Measurements from ENCODE around the gene SEPTIN11. TPM values are rescaled to one million over a fixed set of nuclear protein-coding genes. Genes with fewer than 3 reads are reported as not detected.

SEPTIN11 gene
- total RNA-seq, 1 donor, result 280 TPM

DNA sequence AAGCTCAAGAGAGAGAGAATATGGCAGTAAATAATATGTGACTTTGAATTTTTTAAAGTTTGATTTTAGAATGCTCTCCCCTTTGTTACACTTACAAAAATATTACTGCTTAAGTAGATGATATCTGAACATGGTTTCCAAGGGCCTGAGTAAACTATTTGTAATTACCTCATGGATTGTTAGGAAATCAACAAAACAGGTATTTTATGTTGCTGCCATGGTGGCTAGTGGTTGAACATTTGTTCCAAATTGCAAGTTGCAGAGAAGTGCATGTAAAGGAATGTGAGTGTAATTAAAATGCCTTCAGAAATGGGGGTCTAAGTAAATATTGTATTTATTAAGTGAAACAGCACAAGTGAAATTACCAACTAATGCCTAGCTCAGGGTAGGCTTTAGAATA, 27.6 kb downstream of the SEPTIN11 start:
- TF ChIP-seq CTCF (IDR thresholded peaks at IDR 0.05; ENCODE audit: insufficient read depth, low read length), result no peak
- no peak overlapping the region for H3K4me3 ChIP-seq (ENCODE audit: low read depth, low read length)
- DNase-seq (ENCODE audit: low read depth), result no peak

DNA sequence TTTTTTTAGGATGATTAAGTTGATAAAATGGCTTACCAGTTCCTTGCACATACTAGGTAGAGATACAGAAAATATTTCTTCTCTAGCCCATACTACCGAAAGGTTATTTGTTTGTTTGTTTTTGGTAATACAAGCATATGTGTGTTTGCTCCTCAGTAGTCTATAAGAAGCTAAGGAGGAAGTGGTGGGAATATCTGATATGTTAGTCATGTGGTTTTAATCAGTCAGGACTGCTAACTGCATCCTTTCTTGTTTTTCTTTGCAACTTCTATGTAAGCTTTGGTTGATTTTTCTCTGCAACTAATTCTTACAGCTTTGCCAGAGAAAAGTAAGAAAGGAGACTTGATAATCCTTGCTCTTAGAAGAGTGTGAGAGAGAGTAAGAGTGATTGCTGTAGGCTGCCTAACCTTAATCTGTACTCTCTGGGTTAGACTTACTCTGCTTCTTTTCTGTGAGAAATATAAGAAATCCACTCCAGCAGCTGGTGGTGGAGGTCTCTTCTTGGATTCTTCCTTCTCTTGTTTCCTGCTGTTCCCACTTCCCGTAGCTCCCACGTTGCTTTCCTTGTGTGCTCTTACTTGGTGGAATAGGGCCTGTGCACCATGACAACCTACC, 28.3 kb downstream of the SEPTIN11 start:
- no peak overlapping the region for H3K4me3 ChIP-seq (ENCODE audit: low read depth, low read length)
- DNase-seq (ENCODE audit: low read depth), result peak; percentile 72
- no peak for TF ChIP-seq CTCF (IDR thresholded peaks at IDR 0.05; ENCODE audit: insufficient read depth, low read length)

- no peak for TF ChIP-seq CTCF (IDR thresholded peaks at IDR 0.05; ENCODE audit: insufficient read depth, low read length)
- DNase-seq (ENCODE audit: low read depth), result no peak
- no peak overlapping the region for H3K4me3 ChIP-seq (ENCODE audit: low read depth, low read length)
These were observed 29.7 kb downstream of the SEPTIN11 start for GRCh38 chr4:76979236-76979635.

GRCh38 chr4:76980261-76980660, 30.7 kb downstream of the SEPTIN11 start:
- no peak for DNase-seq (ENCODE audit: low read depth)
- TF ChIP-seq CTCF (IDR thresholded peaks at IDR 0.05; ENCODE audit: insufficient read depth, low read length), result no peak
- no peak overlapping the region for H3K4me3 ChIP-seq (ENCODE audit: low read depth, low read length)

DNA sequence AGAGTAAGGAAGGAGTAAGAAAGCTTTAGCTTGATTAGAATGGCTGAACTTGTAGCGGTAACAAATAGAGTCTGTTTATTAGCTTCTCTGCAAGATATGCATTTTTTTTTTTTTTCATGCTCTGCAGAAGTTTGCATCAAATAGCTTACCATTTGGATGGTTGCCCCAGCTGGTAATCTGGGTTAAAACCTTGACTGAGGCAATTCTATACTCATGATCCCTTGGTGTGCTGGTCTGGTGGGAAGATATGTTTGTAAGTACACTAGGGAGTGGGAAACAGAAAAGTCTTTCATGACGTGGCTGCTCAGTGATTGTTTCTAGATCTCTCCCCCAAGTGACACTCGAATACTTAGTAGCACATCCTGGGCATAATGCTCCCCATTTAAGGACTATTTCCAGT, 32.1 kb downstream of the SEPTIN11 start:
- no peak overlapping the region for H3K4me3 ChIP-seq (ENCODE audit: low read depth, low read length)
- no peak for TF ChIP-seq CTCF (IDR thresholded peaks at IDR 0.05; ENCODE audit: insufficient read depth, low read length)
- peak; percentile 46 for DNase-seq (ENCODE audit: low read depth)

DNA sequence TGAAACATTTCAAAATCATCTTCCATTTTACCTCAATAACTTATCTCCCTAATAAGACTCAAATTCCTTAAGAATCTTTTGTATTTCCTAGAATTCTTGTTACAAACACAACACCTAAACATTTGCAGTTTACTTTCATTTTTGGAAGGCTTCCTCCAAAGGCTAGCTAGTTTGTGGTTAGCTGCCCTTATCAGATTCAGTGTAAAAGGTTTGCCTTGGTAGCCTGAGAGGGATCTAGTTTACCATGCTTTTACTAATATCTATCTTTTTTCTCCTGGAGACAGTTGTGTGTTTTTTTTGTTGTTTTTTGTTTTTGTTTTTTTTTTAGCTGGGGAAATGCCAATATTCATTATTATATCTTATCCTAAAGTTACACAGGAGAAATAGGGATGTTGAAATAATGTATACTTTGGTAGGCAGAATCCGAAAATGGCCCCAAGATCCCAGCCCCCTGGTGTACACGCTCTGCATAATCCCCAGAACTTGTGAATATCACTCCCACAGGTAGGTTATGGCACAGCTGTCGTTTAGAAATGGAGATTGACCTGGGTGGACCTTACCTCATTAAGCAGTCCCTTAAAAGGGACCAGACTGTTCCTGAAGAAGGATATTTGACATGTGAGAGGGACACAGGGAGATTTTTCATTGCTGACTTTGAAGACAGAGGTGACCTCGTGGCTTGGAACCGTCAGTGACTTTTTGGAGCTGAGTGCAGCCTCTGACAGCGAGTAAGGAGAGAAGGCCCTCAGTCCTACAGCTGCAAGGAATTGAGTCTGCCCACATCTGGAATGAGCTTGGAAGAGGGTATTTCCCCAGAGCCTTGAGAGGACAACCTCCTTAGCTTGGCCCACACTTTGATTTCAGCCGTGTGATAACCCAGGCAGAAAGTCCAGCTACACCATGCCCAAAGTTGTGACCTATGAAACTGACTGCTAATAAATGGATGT, 33.4 kb downstream of the SEPTIN11 start:
- TF ChIP-seq CTCF (IDR thresholded peaks at IDR 0.05; ENCODE audit: insufficient read depth, low read length), result peak; percentile 35
- peak; percentile 73 for DNase-seq (ENCODE audit: low read depth)
- H3K4me3 ChIP-seq (ENCODE audit: low read depth, low read length), result no peak overlapping the region
